Colonic mucosa (tissue), 4 donors: ENCODE data around the gene MPP7. TPM values are rescaled to one million over a fixed set of nuclear protein-coding genes. Genes with fewer than 3 reads are reported as not detected.

Source experiments
- DNase-seq: peaks from one replicate; pipeline ENCODE4 v3.0.0-alpha.2; 2020
- H3K27ac ChIP-seq: fragments of 200-600 bp; one replicate; pipeline ENCODE4 v1.8.0; 2021
- H3K27me3 ChIP-seq: fragments of 200-600 bp; one replicate; pipeline ENCODE4 v1.8.0; 2021
- H3K36me3 ChIP-seq: fragments of 200-600 bp; one replicate; pipeline ENCODE4 v1.8.0; 2021
- H3K4me1 ChIP-seq: fragments of 200-600 bp; one replicate; pipeline ENCODE4 v1.8.0; 2021; ENCODE audit warnings: mild to moderate bottlenecking
- H3K4me3 ChIP-seq: fragments of 200-600 bp; one replicate; pipeline ENCODE4 v1.8.0; 2021
- H3K9ac ChIP-seq, 2 donors: one replicate each; pipeline ENCODE4 v1.7.0; 2013; ENCODE audit warnings: control low read depth in 2 of 2, low read depth in 2 of 2, low read length in 2 of 2
- H3K9me3 ChIP-seq: fragments of 200-600 bp; one replicate; pipeline ENCODE4 v1.8.0; 2021
- CTCF ChIP-seq: fragments of 200-600 bp; IDR thresholded peaks from one replicate; pipeline ENCODE4 v1.8.0; 2022; ENCODE audit warnings: antibody characterized with exemption, mild to moderate bottlenecking
- intact Hi-C: fragments of 100-400 bp; cut with DNase I; formaldehyde crosslinking; loops from one replicate; pipeline ENCODE4 v1.14.1; 2022
- total RNA-seq, 2 donors: library from RNA; stranded (reverse); fragmentation: NEBNext Ultra II Directional in 1 of 2; extraction: Animal tissue kit (Norgen Biotek cat#: 25700) in 1 of 2; gene quantifications; one replicate each; pipeline ENCODE4 v1.2.1, GENCODE V29; 2021
- donor health status: healthy.
- donor health status: DM: no; HTN: no; CAD: no.
- donor health status: DM: no; HTN: no; CAD: no.

Gene MPP7
- total RNA-seq, 2 donors from 2014 or later: 25.7 to 30.8 TPM

DNA sequence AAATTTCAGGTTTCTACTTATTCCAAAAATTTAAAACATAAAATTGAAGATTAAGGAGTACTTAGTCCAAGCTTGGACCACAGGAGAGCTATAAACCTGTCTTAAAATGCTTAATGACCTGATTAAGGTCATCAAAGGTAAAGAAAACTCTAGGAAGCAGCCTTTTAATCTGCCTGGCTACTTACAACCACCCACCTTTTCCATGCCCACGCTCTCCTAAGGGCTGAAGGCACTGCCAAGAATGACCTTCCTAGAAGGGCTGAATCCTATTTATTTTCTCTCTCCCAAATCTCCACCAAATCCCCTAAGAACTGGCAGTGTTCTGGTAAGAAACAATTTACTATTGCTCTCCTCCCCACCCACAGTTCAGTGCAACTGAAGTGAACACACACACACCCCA lies 6.8 kb downstream of the MPP7 start:
- H3K36me3 ChIP-seq: no peaks in the 10 kb centered on the region
- TF ChIP-seq CTCF: no peak
- no peak for DNase-seq
- no peaks in the 10 kb centered on the region for H3K9me3 ChIP-seq
- H3K4me1 ChIP-seq: no peaks in the 10 kb centered on the region
- no peak overlapping the region for H3K9ac ChIP-seq
- no peak overlapping the region for H3K27ac ChIP-seq
- no peak overlapping the region for H3K4me3 ChIP-seq
- intact Hi-C loops: loop anchor here (5.0 kb wide), 1 partner anchor 86 kb away; no protein-coding TSS in a partner anchor
- H3K27me3 ChIP-seq: no peaks in the 10 kb centered on the region

GRCh38 chr10:28295336-28295735 lies 7.5 kb downstream of the MPP7 start:
- no peak for DNase-seq
- no peak overlapping the region for H3K4me3 ChIP-seq
- H3K27me3 ChIP-seq: no peaks in the 10 kb centered on the region
- no peaks in the 10 kb centered on the region for H3K4me1 ChIP-seq
- no peak for TF ChIP-seq CTCF
- no peaks in the 10 kb centered on the region for H3K36me3 ChIP-seq
- no peak overlapping the region for H3K27ac ChIP-seq
- no peaks in the 10 kb centered on the region for H3K9me3 ChIP-seq
- H3K9ac ChIP-seq: no peak overlapping the region
- intact Hi-C loops: loop anchor here (5.0 kb wide), 1 partner anchor 87 kb away; no protein-coding TSS in a partner anchor

GRCh38 chr10:28294809-28295208 lies 8.1 kb downstream of the MPP7 start:
- Histone ChIP-seq H3K9ac (no peak overlapping the region), H3K9me3 (no peaks in the 10 kb centered on the region), H3K36me3 (no peaks in the 10 kb centered on the region), H3K4me3 (no peak overlapping the region), H3K27me3 (no peaks in the 10 kb centered on the region), H3K27ac (no peak overlapping the region), H3K4me1 (no peaks in the 10 kb centered on the region)
- no peak for TF ChIP-seq CTCF
- intact Hi-C loops: loop anchor here (5.0 kb wide), 1 partner anchor 87 kb away; no protein-coding TSS in a partner anchor
- DNase-seq: no peak

DNA sequence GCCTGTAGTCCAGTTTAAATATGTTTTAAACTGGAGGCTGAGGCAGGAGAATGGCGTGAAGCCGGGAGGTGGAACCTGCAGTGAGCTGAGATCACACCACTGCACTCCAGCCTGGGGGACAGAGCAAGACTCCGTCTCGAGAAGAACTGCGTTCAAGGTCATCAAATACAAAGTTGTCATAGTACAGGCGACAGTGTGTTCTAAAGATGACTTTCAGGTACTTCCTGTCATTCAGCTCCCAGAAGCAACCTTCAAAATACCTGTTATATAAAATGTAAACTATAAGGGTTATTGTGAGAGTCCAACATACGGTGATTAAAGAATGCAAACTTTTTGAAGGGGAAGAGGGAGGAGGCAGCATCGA lies 8.7 kb downstream of the MPP7 start:
- H3K27me3 ChIP-seq: no peaks in the 10 kb centered on the region
- no peak for TF ChIP-seq CTCF
- H3K4me3 ChIP-seq: no peak overlapping the region
- no peaks in the 10 kb centered on the region for H3K36me3 ChIP-seq
- no peak overlapping the region for H3K27ac ChIP-seq
- no peaks in the 10 kb centered on the region for H3K4me1 ChIP-seq
- no peaks in the 10 kb centered on the region for H3K9me3 ChIP-seq
- no peak overlapping the region for H3K9ac ChIP-seq
- no peak for DNase-seq
- intact Hi-C loops: no loop called here

- H3K36me3 ChIP-seq: no peaks in the 10 kb centered on the region
- intact Hi-C loops: no loop called here
- no peak for DNase-seq
- H3K27ac ChIP-seq: no peak overlapping the region
- no peak overlapping the region for H3K4me3 ChIP-seq
- H3K27me3 ChIP-seq: no peaks in the 10 kb centered on the region
- no peaks in the 10 kb centered on the region for H3K4me1 ChIP-seq
- no peaks in the 10 kb centered on the region for H3K9me3 ChIP-seq
- no peak for TF ChIP-seq CTCF
- H3K9ac ChIP-seq: no peak overlapping the region
These were observed 9.4 kb downstream of the MPP7 start for GRCh38 chr10:28293236-28294168.
